ENCODE results near the gene GPHN.

GPHN gene

GRCh38 chr14:67218126-67218525, 710.2 kb downstream of the GPHN start:
- no peak overlapping the region for H3K27ac ChIP-seq
- no peak overlapping the region for H3K4me3 ChIP-seq
- H3K9me3 ChIP-seq = no peaks in the 10 kb centered on the region
- H3K4me1 ChIP-seq = no peaks in the 10 kb centered on the region
- no peak for DNase-seq
- H3K36me3 ChIP-seq = no peaks in the 10 kb centered on the region
- no peaks in the 10 kb centered on the region for H3K27me3 ChIP-seq
- TF ChIP-seq CTCF (IDR thresholded peaks at IDR 0.05) = no peak
- intact Hi-C loops (cut with DNase I; ENCODE audit: low total_unique reads) = no loop called here

GRCh38 chr14:67221248-67221981, 713.5 kb downstream of the GPHN start:
- no peak overlapping the region for H3K27ac ChIP-seq
- no peaks in the 10 kb centered on the region for H3K4me1 ChIP-seq
- H3K9me3 ChIP-seq = no peaks in the 10 kb centered on the region
- DNase-seq = no peak
- no peak overlapping the region for H3K4me3 ChIP-seq
- H3K36me3 ChIP-seq = no peaks in the 10 kb centered on the region
- no peak for TF ChIP-seq CTCF (IDR thresholded peaks at IDR 0.05)
- intact Hi-C loops (cut with DNase I; ENCODE audit: low total_unique reads) = no loop called here
- no peaks in the 10 kb centered on the region for H3K27me3 ChIP-seq

DNA sequence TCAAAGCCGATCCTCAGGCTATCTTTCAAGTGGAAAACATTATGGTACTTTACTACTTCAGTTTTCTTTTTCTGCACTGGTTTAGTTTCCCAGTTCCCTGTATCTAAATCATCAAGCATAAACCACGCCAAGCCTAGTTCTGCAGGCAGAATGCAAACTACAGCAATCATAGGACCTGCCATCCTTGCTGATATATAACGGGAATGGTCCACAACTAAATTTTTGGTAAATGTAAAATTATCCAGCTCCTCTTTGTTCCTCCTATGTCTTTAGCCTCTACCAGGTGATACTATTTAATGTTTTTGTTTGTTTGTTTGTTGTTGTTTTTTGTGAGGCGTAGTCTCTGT, 714.0 kb downstream of the GPHN start:
- H3K4me1 ChIP-seq = no peaks in the 10 kb centered on the region
- H3K9me3 ChIP-seq = no peaks in the 10 kb centered on the region
- no peaks in the 10 kb centered on the region for H3K27me3 ChIP-seq
- H3K4me3 ChIP-seq = no peak overlapping the region
- no peaks in the 10 kb centered on the region for H3K36me3 ChIP-seq
- no peak for TF ChIP-seq CTCF (IDR thresholded peaks at IDR 0.05)
- H3K27ac ChIP-seq = no peak overlapping the region
- DNase-seq = no peak
- intact Hi-C loops (cut with DNase I; ENCODE audit: low total_unique reads) = no loop called here

- Histone ChIP-seq H3K4me1 (no peaks in the 10 kb centered on the region), H3K4me3 (no peak overlapping the region), H3K27me3 (no peaks in the 10 kb centered on the region), H3K9me3 (no peaks in the 10 kb centered on the region), H3K36me3 (no peaks in the 10 kb centered on the region), H3K27ac (no peak overlapping the region)
- DNase-seq = no peak
- intact Hi-C loops (cut with DNase I; ENCODE audit: low total_unique reads) = no loop called here
- TF ChIP-seq CTCF (IDR thresholded peaks at IDR 0.05) = no peak
Measured at GRCh38 chr14:67225523-67225922, 717.6 kb downstream of the GPHN start.

GRCh38 chr14:67228325-67228984, 720.5 kb downstream of the GPHN start:
- no peak for DNase-seq
- H3K9me3 ChIP-seq = no peaks in the 10 kb centered on the region
- no peak for TF ChIP-seq CTCF (IDR thresholded peaks at IDR 0.05)
- no peak overlapping the region for H3K4me3 ChIP-seq
- intact Hi-C loops (cut with DNase I; ENCODE audit: low total_unique reads) = no loop called here
- H3K27ac ChIP-seq = no peak overlapping the region
- no peaks in the 10 kb centered on the region for H3K4me1 ChIP-seq
- no peaks in the 10 kb centered on the region for H3K27me3 ChIP-seq
- H3K36me3 ChIP-seq = no peaks in the 10 kb centered on the region
